ENCODE measurements around the gene ZNF215.

DNA sequence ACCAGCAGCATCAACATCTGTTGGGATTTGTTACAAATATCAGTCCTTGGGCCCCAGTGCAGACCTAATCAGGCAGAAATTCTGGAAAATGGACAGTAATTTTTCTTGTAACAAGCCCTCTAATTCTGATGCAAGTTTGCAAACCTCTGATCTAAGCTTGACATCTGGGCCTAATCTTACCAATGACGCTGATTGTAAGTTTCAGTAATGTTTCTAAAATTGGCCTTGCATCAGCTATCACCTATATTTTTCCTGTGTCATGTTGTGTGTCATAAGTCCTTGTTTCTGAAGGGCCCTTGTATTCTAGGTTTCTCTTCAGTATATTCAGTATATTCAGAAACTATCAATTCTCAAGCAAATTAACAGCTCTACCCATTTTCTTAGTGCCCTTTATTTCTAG is 36.4 kb downstream of the ZNF215 start:
- TF ChIP-seq CTCF (conservative IDR thresholded peaks at IDR 0.05; ENCODE audit: low read depth, low read length) (no peak), MAZ (IDR thresholded peaks at IDR 0.05; ENCODE audit: borderline replicate concordance, low read depth, low read length) (no peak), POLR2A (IDR thresholded peaks at IDR 0.05; ENCODE audit: low read depth, low read length) (no peak), BHLHE40 (IDR thresholded peaks at IDR 0.05; ENCODE audit: low read depth, low read length) (no peak), CHD1 (IDR thresholded peaks at IDR 0.05; ENCODE audit: low read depth, low read length) (no peak), RFX5 (IDR thresholded peaks at IDR 0.05; ENCODE audit: low read depth, low read length) (no peak), SMC3 (IDR thresholded peaks at IDR 0.05; ENCODE audit: low read depth, low read length) (no peak), RAD21 (IDR thresholded peaks at IDR 0.05; ENCODE audit: low read length) (no peak), ELK1 (IDR thresholded peaks at IDR 0.05; ENCODE audit: borderline replicate concordance, low read depth, low read length) (no peak), MAFK (IDR thresholded peaks at IDR 0.05; ENCODE audit: low read depth, low read length) (no peak), FOS (IDR thresholded peaks at IDR 0.05; ENCODE audit: low read depth, low read length) (no peak), USF2 (IDR thresholded peaks at IDR 0.05; ENCODE audit: low read depth, low read length) (no peak), MXI1 (IDR thresholded peaks at IDR 0.05; ENCODE audit: borderline replicate concordance, low read depth, low read length) (no peak)

Data from IMR-90 (cell line).